Lower leg skin (tissue), 4 donors: ENCODE data around the gene INPP4A. TPM values are rescaled to one million over a fixed set of nuclear protein-coding genes. Genes with fewer than 3 reads are reported as not detected.

Experiments used
- DNase-seq, 2 donors: peaks; one replicate each; pipeline ENCODE4 v3.0.0-alpha.2; 2019; ENCODE audit warnings: low spot score in 2 of 2
- H3K4me3 ChIP-seq: fragments of 200-600 bp; sonication (generic); 2 replicates; pipeline ENCODE4 v1.5.1; 2017; ENCODE audit warnings: mild to moderate bottlenecking, low read depth; ENCODE audit not compliant: poor library complexity, severe bottlenecking
- POLR2A ChIP-seq, 2 donors: fragments of 450-650 bp; IDR thresholded peaks; one replicate each; pipeline ENCODE4 v1.6.1; 2016 to 2017; ENCODE audit warnings: antibody characterized with exemption in 2 of 2, mild to moderate bottlenecking in 1 of 2, moderate library complexity in 1 of 2
- WGBS, 2 donors: methylation state at CpG; one replicate each; pipeline ENCODE4 v1.1.5; 2018; 5-methylcytosine and 5-hydroxymethylcytosine counted together
- intact Hi-C: fragments of 100-400 bp; cut with DNase I; formaldehyde crosslinking; loops from one replicate; pipeline ENCODE4 v1.15.0; 2023; ENCODE audit warnings: low total_unique reads
- total RNA-seq, 4 donors: library from RNA; depleted of rRNA; stranded (reverse); fragments of >200 nt; gene quantifications; one replicate each; pipeline ENCODE4 v1.1.0, GENCODE V29; 2016
- TF ChIP-seq, protein P1 (sequence below), 3 donors: fragments of 450-650 bp; IDR thresholded peaks; one replicate each; pipeline ENCODE4 v1.5.1; 2016; ENCODE audit warnings: antibody characterized with exemption in 3 of 3, mild to moderate bottlenecking in 3 of 3, moderate library complexity in 2 of 3

The INPP4A gene
- total RNA-seq, 4 donors from 2014 or later: 6.7 to 15.5 (median 10.7) TPM

GRCh38 chr2:98535971-98536677 is 91.5 kb downstream of the INPP4A start:
- no peak for TF ChIP-seq POLR2A (IDR thresholded peaks at IDR 0.05)
- TF ChIP-seq, protein P1, sequence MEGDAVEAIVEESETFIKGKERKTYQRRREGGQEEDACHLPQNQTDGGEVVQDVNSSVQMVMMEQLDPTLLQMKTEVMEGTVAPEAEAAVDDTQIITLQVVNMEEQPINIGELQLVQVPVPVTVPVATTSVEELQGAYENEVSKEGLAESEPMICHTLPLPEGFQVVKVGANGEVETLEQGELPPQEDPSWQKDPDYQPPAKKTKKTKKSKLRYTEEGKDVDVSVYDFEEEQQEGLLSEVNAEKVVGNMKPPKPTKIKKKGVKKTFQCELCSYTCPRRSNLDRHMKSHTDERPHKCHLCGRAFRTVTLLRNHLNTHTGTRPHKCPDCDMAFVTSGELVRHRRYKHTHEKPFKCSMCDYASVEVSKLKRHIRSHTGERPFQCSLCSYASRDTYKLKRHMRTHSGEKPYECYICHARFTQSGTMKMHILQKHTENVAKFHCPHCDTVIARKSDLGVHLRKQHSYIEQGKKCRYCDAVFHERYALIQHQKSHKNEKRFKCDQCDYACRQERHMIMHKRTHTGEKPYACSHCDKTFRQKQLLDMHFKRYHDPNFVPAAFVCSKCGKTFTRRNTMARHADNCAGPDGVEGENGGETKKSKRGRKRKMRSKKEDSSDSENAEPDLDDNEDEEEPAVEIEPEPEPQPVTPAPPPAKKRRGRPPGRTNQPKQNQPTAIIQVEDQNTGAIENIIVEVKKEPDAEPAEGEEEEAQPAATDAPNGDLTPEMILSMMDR (IDR thresholded peaks at IDR 0.05): no peak
- no peak for DNase-seq
- no peak overlapping the region for H3K4me3 ChIP-seq
- intact Hi-C loops: no loop called here
- 92% methylated on average over 6 of the region's 6 CpGs for WGBS, 2 donors

DNA sequence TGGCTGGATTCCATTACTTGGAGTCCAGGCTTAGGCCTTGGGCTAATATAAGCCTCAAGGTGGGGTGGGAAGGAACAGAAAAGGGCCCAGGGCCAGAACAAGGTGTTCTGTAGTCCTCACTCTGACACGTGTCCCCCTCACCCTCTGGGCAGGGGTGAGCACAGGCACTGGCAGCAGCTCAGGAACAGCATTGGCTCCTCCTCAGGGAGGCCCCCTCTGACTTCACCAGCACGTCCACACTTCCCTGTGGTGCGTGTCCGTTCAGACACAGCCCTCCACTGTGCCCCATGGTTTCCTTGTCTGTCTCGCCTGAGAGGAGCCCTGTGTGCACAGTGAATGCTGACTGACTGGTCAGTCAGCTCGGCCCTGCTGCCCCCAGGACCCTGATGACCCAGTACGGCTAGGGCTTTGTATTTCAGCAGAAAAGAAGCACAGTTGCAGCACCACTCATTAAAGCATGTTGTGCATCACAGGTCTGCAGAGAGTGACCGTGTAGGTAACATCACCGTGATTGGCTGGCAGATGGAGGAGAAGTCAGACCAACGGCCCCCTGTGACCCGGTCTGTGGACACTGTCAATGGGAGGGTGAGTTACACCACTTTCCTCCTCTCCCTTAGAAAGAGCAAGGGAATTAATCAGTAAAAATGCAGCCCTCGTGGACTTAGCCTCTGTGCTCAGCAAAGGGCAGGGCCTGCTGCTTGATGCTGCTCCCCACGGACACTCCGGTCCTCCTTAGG is 92.9 kb downstream of the INPP4A start:
- H3K4me3 ChIP-seq: no peak overlapping the region
- no peak for TF ChIP-seq POLR2A (IDR thresholded peaks at IDR 0.05)
- TF ChIP-seq, protein P1 (IDR thresholded peaks at IDR 0.05): no peak
- DNase-seq: peak in 1 of 2 donors; percentile 58
- intact Hi-C loops: no loop called here
- WGBS, 2 donors: 94% methylated on average over 14 of the region's 14 CpGs

- WGBS, 2 donors: 94% methylated on average over 11 of the region's 11 CpGs
- no peak for DNase-seq
- intact Hi-C loops: no loop called here
- no peak overlapping the region for H3K4me3 ChIP-seq
- TF ChIP-seq POLR2A (IDR thresholded peaks at IDR 0.05): no peak
- TF ChIP-seq, protein P1 (IDR thresholded peaks at IDR 0.05): no peak
Observed at GRCh38 chr2:98538280-98539041, 93.8 kb downstream of the INPP4A start.

DNA sequence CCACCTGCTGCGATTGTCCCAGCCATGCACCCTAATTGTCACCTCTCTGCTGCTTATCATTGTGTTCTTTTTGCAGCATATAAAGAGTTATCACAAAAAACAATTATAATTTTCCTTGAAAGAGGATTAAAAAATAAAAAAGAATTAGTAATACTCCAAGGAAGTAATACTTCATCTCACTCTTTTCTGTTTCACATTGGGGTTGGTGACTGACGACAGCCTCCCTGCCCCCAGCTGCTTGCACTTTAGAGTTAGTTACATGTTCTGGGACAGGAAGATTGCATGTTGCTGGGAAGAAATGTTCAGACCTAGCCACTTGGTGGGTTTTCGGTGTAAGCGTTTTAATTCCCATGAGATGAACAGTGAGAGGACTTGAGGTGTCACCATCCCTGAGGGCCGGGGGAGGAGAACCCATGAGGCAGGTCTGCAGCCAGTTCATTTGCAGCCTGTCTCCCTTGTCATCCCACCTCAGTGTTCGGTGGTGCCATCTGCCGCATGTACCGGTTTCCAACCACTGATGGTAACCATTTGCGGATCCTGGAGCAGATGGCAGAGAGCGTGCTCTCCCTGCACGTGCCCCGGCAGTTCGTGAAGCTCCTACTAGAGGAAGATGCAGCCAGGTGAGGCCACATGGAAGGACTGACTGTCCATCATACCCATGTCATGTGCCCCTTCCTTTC is 94.5 kb downstream of the INPP4A start:
- intact Hi-C loops: no loop called here
- H3K4me3 ChIP-seq: no peak overlapping the region
- 96 to 99% methylated on average over 13 of the region's 13 CpGs for WGBS, 2 donors

DNA sequence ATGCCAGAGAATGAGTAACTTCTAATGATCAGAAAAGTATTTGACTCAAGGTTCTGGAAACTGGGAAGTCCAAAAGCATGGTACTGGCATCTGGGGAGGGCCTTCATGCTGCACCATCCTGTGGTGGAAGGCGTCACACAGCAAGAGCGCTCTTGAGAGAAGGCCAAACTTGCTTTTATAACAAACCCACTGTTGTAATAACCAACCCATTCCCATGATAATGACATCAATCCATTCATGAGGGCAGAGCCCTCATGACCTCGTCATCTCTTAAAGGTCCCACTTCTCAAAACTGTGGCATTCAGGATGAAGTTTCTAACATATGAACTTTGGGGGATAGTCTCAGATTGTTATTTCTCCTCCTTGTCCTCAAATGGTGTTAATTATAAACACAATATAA is 95.9 kb downstream of the INPP4A start:
- no peak for TF ChIP-seq POLR2A (IDR thresholded peaks at IDR 0.05)
- TF ChIP-seq, protein P1 (IDR thresholded peaks at IDR 0.05): no peak
- whole genome bisulfite sequencing, 2 donors: 95 to 96% methylated on average over 3 of the region's 3 CpGs
- no peak overlapping the region for H3K4me3 ChIP-seq
- intact Hi-C loops: no loop called here
- no peak for DNase-seq

More for the DNA sequence above, 94.5 kb downstream of the INPP4A start:
- no peak for DNase-seq
- no peak for TF ChIP-seq POLR2A (IDR thresholded peaks at IDR 0.05)
- TF ChIP-seq, protein P1 (IDR thresholded peaks at IDR 0.05): no peak
